IMR-90 (cell line): ENCODE results near the gene EPS8. TPM values are rescaled to one million over a fixed set of nuclear protein-coding genes. Genes with fewer than 3 reads are reported as not detected.

Experiments used
- ATAC-seq: fragments of 200-7000 bp; cut with Tn5 transposase; 2 replicates; pipeline ENCODE4 v1.9.1; 2020; ENCODE audit warnings: low read depth, mild to moderate bottlenecking, moderate library complexity
- BruUV-seq: library from RNA; stranded (reverse); fragments of 400-500 nt; replicated peaks from 2 replicates; lab custom pipeline; 2021; lab: Mats Ljungman, UMichigan
- CTCF ChIA-PET: fragments of 300-600 bp; formaldehyde crosslinking; extraction: SDS; loops from one replicate; lab custom pipeline; 2021; ENCODE audit warnings: antibody characterized with exemption; lab: Yijun Ruan, JAX
- POLR2A ChIA-PET: fragments of 300-600 bp; sonication (Branson Sonifier 250); formaldehyde crosslinking; loops from one replicate; lab custom pipeline; 2022; ENCODE audit warnings: antibody characterized with exemption; ENCODE audit not compliant: unreplicated experiment; lab: Charles Lee
- DNase-seq: peaks from one replicate; pipeline ENCODE4 v3.0.0; 2013
- H2AFZ ChIP-seq: replicated peaks from 2 replicates; pipeline ENCODE3; 2013; ENCODE audit warnings: low read length, mild to moderate bottlenecking; ENCODE audit not compliant: poor library complexity
- H2AK5ac ChIP-seq: 2 replicates; pipeline ENCODE4 v1.6.1; 2013; ENCODE audit warnings: low read depth, low read length, inconsistent platforms
- H2AK9ac ChIP-seq: replicated peaks from 2 replicates; pipeline ENCODE3; 2013; ENCODE audit warnings: mild to moderate bottlenecking, low read depth, low read length, moderate library complexity; ENCODE audit not compliant: poor library complexity
- H2BK120ac ChIP-seq: 2 replicates; pipeline ENCODE4 v1.6.1; 2013; ENCODE audit warnings: low read depth, low read length, inconsistent platforms
- H2BK15ac ChIP-seq: 3 replicates; pipeline ENCODE4 v1.6.1; 2013; ENCODE audit warnings: low read depth, low read length, inconsistent platforms
- H2BK20ac ChIP-seq: 2 replicates; pipeline ENCODE4 v1.6.1; 2013; ENCODE audit warnings: low read depth, mild to moderate bottlenecking, inconsistent platforms, low read length, moderate library complexity
- H2BK5ac ChIP-seq: 2 replicates; pipeline ENCODE4 v1.6.1; 2013; ENCODE audit warnings: mild to moderate bottlenecking, low read depth, low read length, inconsistent platforms; ENCODE audit not compliant: poor library complexity, severe bottlenecking
- H3K14ac ChIP-seq: replicated peaks from 2 replicates; pipeline ENCODE4 v1.6.1; 2013; ENCODE audit warnings: low read depth, low read length, inconsistent platforms
- H3K18ac ChIP-seq: 2 replicates; pipeline ENCODE4 v1.6.1; 2013; ENCODE audit warnings: low read depth, low read length, control low read depth
- H3K23ac ChIP-seq: 2 replicates; pipeline ENCODE4 v1.6.1; 2013; ENCODE audit warnings: low read depth, low read length, inconsistent platforms
- H3K27ac ChIP-seq: 2 replicates; pipeline ENCODE4 v1.5.1; 2013; ENCODE audit warnings: mild to moderate bottlenecking, control low read depth, low read length; ENCODE audit not compliant: insufficient read depth
- H3K27me3 ChIP-seq: 2 replicates; pipeline ENCODE4 v1.6.1; 2013; ENCODE audit warnings: low read length; ENCODE audit not compliant: control insufficient read depth, insufficient read depth
- H3K36me3 ChIP-seq: 2 replicates; pipeline ENCODE4 v1.6.1; 2013; ENCODE audit warnings: low read length, mixed read lengths; ENCODE audit not compliant: control insufficient read depth, insufficient read depth
- H3K4ac ChIP-seq: 2 replicates; pipeline ENCODE4 v1.6.1; 2013; ENCODE audit warnings: low read depth, low read length, inconsistent platforms
- H3K4me1 ChIP-seq: 2 replicates; pipeline ENCODE4 v1.6.1; 2013; ENCODE audit warnings: low read length, mixed read lengths; ENCODE audit not compliant: control insufficient read depth, insufficient read depth
- H3K4me2 ChIP-seq: 2 replicates; pipeline ENCODE4 v1.6.1; 2013; ENCODE audit warnings: low read depth, mild to moderate bottlenecking, control low read depth, low read length, moderate library complexity
- H3K4me3 ChIP-seq: 2 replicates; pipeline ENCODE4 v1.5.1; 2013; ENCODE audit warnings: low read depth, mild to moderate bottlenecking, control low read depth, low read length, moderate library complexity; ENCODE audit not compliant: insufficient read depth
- H3K56ac ChIP-seq: 2 replicates; pipeline ENCODE4 v1.6.1; 2013; ENCODE audit warnings: low read length, inconsistent platforms; ENCODE audit not compliant: insufficient read depth; ENCODE audit errors: extremely low read depth
- H3K79me1 ChIP-seq, 2 experiments: 2 replicates each; pipeline ENCODE4 v1.6.1; 2013; ENCODE audit warnings: low read length in 2 of 2, inconsistent platforms in 1 of 2, low read depth in 1 of 2
- H3K9ac ChIP-seq: 2 replicates; pipeline ENCODE4 v1.6.1; 2013; ENCODE audit warnings: low read depth, low read length, control low read depth
- H3K9me1 ChIP-seq: 2 replicates; pipeline ENCODE4 v1.6.1; 2013; ENCODE audit warnings: low read length, inconsistent platforms; ENCODE audit not compliant: insufficient read depth
- H3K9me3 ChIP-seq: 2 replicates; pipeline ENCODE4 v1.6.1; 2013; ENCODE audit warnings: low read length; ENCODE audit not compliant: control insufficient read depth, insufficient read depth
- H4K20me1 ChIP-seq: 2 replicates; pipeline ENCODE4 v1.6.1; 2013; ENCODE audit warnings: low read length, inconsistent platforms; ENCODE audit not compliant: insufficient read depth
- H4K5ac ChIP-seq: 2 replicates; pipeline ENCODE4 v1.6.1; 2013; ENCODE audit warnings: mild to moderate bottlenecking, low read depth, low read length, control low read depth
- H4K8ac ChIP-seq, 2 experiments: 2 replicates each; pipeline ENCODE4 v1.6.1; 2013; ENCODE audit warnings: low read depth in 2 of 2, low read length in 2 of 2, control low read depth in 1 of 2, inconsistent platforms in 1 of 2
- H4K91ac ChIP-seq: 2 replicates; pipeline ENCODE4 v1.6.1; 2013; ENCODE audit warnings: low read depth, low read length, inconsistent platforms; ENCODE audit not compliant: insufficient read depth
- CEBPB ChIP-seq: IDR thresholded peaks from 2 replicates; pipeline ENCODE4 v1.6.1; 2012; ENCODE audit warnings: low read depth, low read length, improper control_type of control experiment
- FOS ChIP-seq: fragments of 150-350 bp; IDR thresholded peaks from 2 replicates; pipeline ENCODE4 v1.6.1; 2016; ENCODE audit warnings: low read depth, low read length
- POLR2A ChIP-seq: IDR thresholded peaks from 2 replicates; pipeline ENCODE4 v1.6.1; 2012; ENCODE audit warnings: mild to moderate bottlenecking, low read depth, low read length
- WGBS, 2 experiments: methylation state at CpG; one replicate each; pipeline versions ENCODE4 v1.1.5 to v1.1.7; 2013; ENCODE audit warnings: missing lambda C conversion rate in 2 of 2; ENCODE audit not compliant: insufficient read length in 1 of 2; ENCODE audit errors: extremely low coverage in 2 of 2; 5-methylcytosine and 5-hydroxymethylcytosine counted together
- dilution Hi-C: fragments of 300-500 bp; cut with HindIII; formaldehyde crosslinking; loops from one replicate; pipeline ENCODE4 v1.14.3; 2018; ENCODE audit warnings: low sequenced_read_pairs; ENCODE audit not compliant: unreplicated experiment
- in situ Hi-C: fragments of 300-500 bp; cut with MboI; formaldehyde crosslinking; loops from 3 replicates; pipeline ENCODE4 v1.14.3; 2019; ENCODE audit warnings: low sequenced_read_pairs, inconsistent platforms, mixed read lengths
- intact Hi-C: fragments of 100-400 bp; cut with micrococcal nuclease; formaldehyde crosslinking; loops from 2 replicates; pipeline ENCODE4 v1.10.0; 2022
- polyA plus RNA-seq, 3 experiments: library from polyadenylated mRNA; depleted of rRNA; stranded (reverse); fragments of >200 nt; gene quantifications; 2 replicates each; pipeline ENCODE4 v1.2.3, GENCODE V29; 2012; ENCODE audit warnings: low replicate concordance in 1 of 3
- total RNA-seq: library from RNA; depleted of rRNA; stranded (reverse); fragments of >200 nt; gene quantifications from 2 replicates; pipeline ENCODE4 v1.2.3, GENCODE V29; 2012
- TF ChIP-seq, protein P1 (sequence below): conservative IDR thresholded peaks from 2 replicates; pipeline ENCODE4 v1.5.1; 2012; ENCODE audit warnings: mild to moderate bottlenecking, low read depth, low read length, improper control_type of control experiment

The EPS8 gene
- total and polyA plus RNA-seq, 2 of the 4 experiments (the other 2 are of a cell fraction) = 45.1 to 104 TPM

DNA sequence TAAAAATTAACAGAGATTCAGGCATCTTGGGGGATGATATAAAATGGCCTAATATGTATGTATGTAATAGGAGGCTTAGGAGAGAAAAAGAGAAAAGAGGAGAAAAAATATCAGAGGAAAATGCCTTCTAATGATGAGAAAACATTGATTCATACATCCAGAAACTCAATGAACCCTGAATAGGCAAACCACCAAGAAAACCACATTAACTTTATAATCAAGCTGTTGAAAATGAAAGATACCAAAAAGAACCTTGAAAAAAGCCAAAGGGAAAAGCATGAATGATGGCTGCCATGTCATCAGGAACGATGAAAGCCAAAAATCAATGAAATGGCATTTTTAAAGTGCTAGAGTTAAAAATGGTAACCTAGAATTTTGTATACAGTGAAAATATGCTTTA lies 180.2 kb downstream of the EPS8 start:
- no peak for DNase-seq
- POLR2A ChIA-PET = no interaction called here
- intact Hi-C loops = no loop called here

More for the DNA sequence above, 180.2 kb downstream of the EPS8 start:
- Histone ChIP-seq H3K23ac (no peak overlapping the region), H2AFZ (no peak overlapping the region), H3K4me1 (no peaks in the 10 kb centered on the region), H3K36me3 (no peaks in the 10 kb centered on the region), H3K4ac (no peak overlapping the region), H2BK20ac (no peak overlapping the region), H2AK9ac (no peak overlapping the region), H3K14ac (no peak overlapping the region), H3K4me2 (no peak overlapping the region), H4K5ac (no peak overlapping the region), H3K18ac (no peak overlapping the region), H3K9ac (no peak overlapping the region), H2BK15ac (no peak overlapping the region), H3K9me3 (no peaks in the 10 kb centered on the region), H3K27ac (no peak overlapping the region), H3K27me3 (no peaks in the 10 kb centered on the region), H2BK120ac (no peak overlapping the region), H3K79me1 (no peaks in the 10 kb centered on the region), H4K20me1 (no peaks in the 10 kb centered on the region), H2AK5ac (no peak overlapping the region), H3K4me3 (no peak overlapping the region), H4K91ac (no peak overlapping the region), H3K56ac (no peak overlapping the region), H2BK5ac (no peak overlapping the region), H4K8ac (no peak overlapping the region), H3K9me1 (no peaks in the 10 kb centered on the region)
- no TSS peak for BruUV-seq
- no peak for ATAC-seq
- CTCF ChIA-PET = interaction anchor here (1.4 kb wide), 1 partner anchor 9 kb away, joined by 3 read pairs; no protein-coding TSS in a partner anchor
- dilution Hi-C loops (loop anchor here (25.0 kb wide), 1 partner anchor 228 kb away; no protein-coding TSS in a partner anchor), in situ Hi-C loops (no loop called here)
- WGBS, 2 experiments = no CpG with 5 or more reads among the region's 1 CpG
- TF ChIP-seq POLR2A (no peak), CEBPB (no peak), FOS (no peak)
- TF ChIP-seq, protein P1, sequence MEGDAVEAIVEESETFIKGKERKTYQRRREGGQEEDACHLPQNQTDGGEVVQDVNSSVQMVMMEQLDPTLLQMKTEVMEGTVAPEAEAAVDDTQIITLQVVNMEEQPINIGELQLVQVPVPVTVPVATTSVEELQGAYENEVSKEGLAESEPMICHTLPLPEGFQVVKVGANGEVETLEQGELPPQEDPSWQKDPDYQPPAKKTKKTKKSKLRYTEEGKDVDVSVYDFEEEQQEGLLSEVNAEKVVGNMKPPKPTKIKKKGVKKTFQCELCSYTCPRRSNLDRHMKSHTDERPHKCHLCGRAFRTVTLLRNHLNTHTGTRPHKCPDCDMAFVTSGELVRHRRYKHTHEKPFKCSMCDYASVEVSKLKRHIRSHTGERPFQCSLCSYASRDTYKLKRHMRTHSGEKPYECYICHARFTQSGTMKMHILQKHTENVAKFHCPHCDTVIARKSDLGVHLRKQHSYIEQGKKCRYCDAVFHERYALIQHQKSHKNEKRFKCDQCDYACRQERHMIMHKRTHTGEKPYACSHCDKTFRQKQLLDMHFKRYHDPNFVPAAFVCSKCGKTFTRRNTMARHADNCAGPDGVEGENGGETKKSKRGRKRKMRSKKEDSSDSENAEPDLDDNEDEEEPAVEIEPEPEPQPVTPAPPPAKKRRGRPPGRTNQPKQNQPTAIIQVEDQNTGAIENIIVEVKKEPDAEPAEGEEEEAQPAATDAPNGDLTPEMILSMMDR = no peak
